IMR-90 (cell line): ENCODE results near the gene APOBEC3H. TPM values are rescaled to one million over a fixed set of nuclear protein-coding genes. Genes with fewer than 3 reads are reported as not detected.

Source experiments
- ATAC-seq: fragments of 200-7000 bp; cut with Tn5 transposase; 2 replicates; pipeline ENCODE4 v1.9.1; 2020; ENCODE audit warnings: low read depth, mild to moderate bottlenecking, moderate library complexity
- BruUV-seq: library from RNA; stranded (reverse); fragments of 400-500 nt; replicated peaks from 2 replicates; lab custom pipeline; 2021; lab: Mats Ljungman, UMichigan
- CTCF ChIA-PET: fragments of 300-600 bp; formaldehyde crosslinking; extraction: SDS; loops from one replicate; lab custom pipeline; 2021; ENCODE audit warnings: antibody characterized with exemption; lab: Yijun Ruan, JAX
- POLR2A ChIA-PET: fragments of 300-600 bp; sonication (Branson Sonifier 250); formaldehyde crosslinking; loops from one replicate; lab custom pipeline; 2022; ENCODE audit warnings: antibody characterized with exemption; ENCODE audit not compliant: unreplicated experiment; lab: Charles Lee
- DNase-seq: peaks from one replicate; pipeline ENCODE4 v3.0.0; 2013
- H2AFZ ChIP-seq: replicated peaks from 2 replicates; pipeline ENCODE3; 2013; ENCODE audit warnings: low read length, mild to moderate bottlenecking; ENCODE audit not compliant: poor library complexity
- H2AK5ac ChIP-seq: 2 replicates; pipeline ENCODE4 v1.6.1; 2013; ENCODE audit warnings: low read depth, low read length, inconsistent platforms
- H2AK9ac ChIP-seq: replicated peaks from 2 replicates; pipeline ENCODE3; 2013; ENCODE audit warnings: mild to moderate bottlenecking, low read depth, low read length, moderate library complexity; ENCODE audit not compliant: poor library complexity
- H2BK120ac ChIP-seq: 2 replicates; pipeline ENCODE4 v1.6.1; 2013; ENCODE audit warnings: low read depth, low read length, inconsistent platforms
- H2BK15ac ChIP-seq: 3 replicates; pipeline ENCODE4 v1.6.1; 2013; ENCODE audit warnings: low read depth, low read length, inconsistent platforms
- H2BK20ac ChIP-seq: 2 replicates; pipeline ENCODE4 v1.6.1; 2013; ENCODE audit warnings: low read depth, mild to moderate bottlenecking, inconsistent platforms, low read length, moderate library complexity
- H2BK5ac ChIP-seq: 2 replicates; pipeline ENCODE4 v1.6.1; 2013; ENCODE audit warnings: mild to moderate bottlenecking, low read depth, low read length, inconsistent platforms; ENCODE audit not compliant: poor library complexity, severe bottlenecking
- H3K14ac ChIP-seq: replicated peaks from 2 replicates; pipeline ENCODE4 v1.6.1; 2013; ENCODE audit warnings: low read depth, low read length, inconsistent platforms
- H3K18ac ChIP-seq: 2 replicates; pipeline ENCODE4 v1.6.1; 2013; ENCODE audit warnings: low read depth, low read length, control low read depth
- H3K23ac ChIP-seq: 2 replicates; pipeline ENCODE4 v1.6.1; 2013; ENCODE audit warnings: low read depth, low read length, inconsistent platforms
- H3K27ac ChIP-seq: 2 replicates; pipeline ENCODE4 v1.5.1; 2013; ENCODE audit warnings: mild to moderate bottlenecking, control low read depth, low read length; ENCODE audit not compliant: insufficient read depth
- H3K27me3 ChIP-seq: 2 replicates; pipeline ENCODE4 v1.6.1; 2013; ENCODE audit warnings: low read length; ENCODE audit not compliant: control insufficient read depth, insufficient read depth
- H3K36me3 ChIP-seq: 2 replicates; pipeline ENCODE4 v1.6.1; 2013; ENCODE audit warnings: low read length, mixed read lengths; ENCODE audit not compliant: control insufficient read depth, insufficient read depth
- H3K4ac ChIP-seq: 2 replicates; pipeline ENCODE4 v1.6.1; 2013; ENCODE audit warnings: low read depth, low read length, inconsistent platforms
- H3K4me1 ChIP-seq: 2 replicates; pipeline ENCODE4 v1.6.1; 2013; ENCODE audit warnings: low read length, mixed read lengths; ENCODE audit not compliant: control insufficient read depth, insufficient read depth
- H3K4me2 ChIP-seq: 2 replicates; pipeline ENCODE4 v1.6.1; 2013; ENCODE audit warnings: low read depth, mild to moderate bottlenecking, control low read depth, low read length, moderate library complexity
- H3K4me3 ChIP-seq: 2 replicates; pipeline ENCODE4 v1.5.1; 2013; ENCODE audit warnings: low read depth, mild to moderate bottlenecking, control low read depth, low read length, moderate library complexity; ENCODE audit not compliant: insufficient read depth
- H3K56ac ChIP-seq: 2 replicates; pipeline ENCODE4 v1.6.1; 2013; ENCODE audit warnings: low read length, inconsistent platforms; ENCODE audit not compliant: insufficient read depth; ENCODE audit errors: extremely low read depth
- H3K79me1 ChIP-seq, 2 experiments: 2 replicates each; pipeline ENCODE4 v1.6.1; 2013; ENCODE audit warnings: low read length in 2 of 2, inconsistent platforms in 1 of 2, low read depth in 1 of 2
- H3K9ac ChIP-seq: 2 replicates; pipeline ENCODE4 v1.6.1; 2013; ENCODE audit warnings: low read depth, low read length, control low read depth
- H3K9me1 ChIP-seq: 2 replicates; pipeline ENCODE4 v1.6.1; 2013; ENCODE audit warnings: low read length, inconsistent platforms; ENCODE audit not compliant: insufficient read depth
- H3K9me3 ChIP-seq: 2 replicates; pipeline ENCODE4 v1.6.1; 2013; ENCODE audit warnings: low read length; ENCODE audit not compliant: control insufficient read depth, insufficient read depth
- H4K20me1 ChIP-seq: 2 replicates; pipeline ENCODE4 v1.6.1; 2013; ENCODE audit warnings: low read length, inconsistent platforms; ENCODE audit not compliant: insufficient read depth
- H4K5ac ChIP-seq: 2 replicates; pipeline ENCODE4 v1.6.1; 2013; ENCODE audit warnings: mild to moderate bottlenecking, low read depth, low read length, control low read depth
- H4K8ac ChIP-seq, 2 experiments: 2 replicates each; pipeline ENCODE4 v1.6.1; 2013; ENCODE audit warnings: low read depth in 2 of 2, low read length in 2 of 2, control low read depth in 1 of 2, inconsistent platforms in 1 of 2
- H4K91ac ChIP-seq: 2 replicates; pipeline ENCODE4 v1.6.1; 2013; ENCODE audit warnings: low read depth, low read length, inconsistent platforms; ENCODE audit not compliant: insufficient read depth
- BHLHE40 ChIP-seq: fragments of 150-350 bp; IDR thresholded peaks from 2 replicates; pipeline ENCODE4 v1.6.1; 2016; ENCODE audit warnings: mild to moderate bottlenecking, low read depth, low read length
- CEBPB ChIP-seq: IDR thresholded peaks from 2 replicates; pipeline ENCODE4 v1.6.1; 2012; ENCODE audit warnings: low read depth, low read length, improper control_type of control experiment
- CHD1 ChIP-seq: IDR thresholded peaks from 2 replicates; pipeline ENCODE4 v1.6.1; 2012; ENCODE audit warnings: low read depth, low read length, improper control_type of control experiment
- ELK1 ChIP-seq: fragments of 150-350 bp; IDR thresholded peaks from 2 replicates; pipeline ENCODE4 v1.6.1; 2016; ENCODE audit warnings: low read depth, mild to moderate bottlenecking, low read length, moderate library complexity, borderline replicate concordance
- FOS ChIP-seq: fragments of 150-350 bp; IDR thresholded peaks from 2 replicates; pipeline ENCODE4 v1.6.1; 2016; ENCODE audit warnings: low read depth, low read length
- MAFK ChIP-seq: IDR thresholded peaks from 2 replicates; pipeline ENCODE4 v1.6.1; 2012; ENCODE audit warnings: low read depth, low read length, improper control_type of control experiment
- MAZ ChIP-seq: IDR thresholded peaks from 2 replicates; pipeline ENCODE4 v1.6.1; 2012; ENCODE audit warnings: low read depth, mild to moderate bottlenecking, low read length, improper control_type of control experiment, moderate library complexity, borderline replicate concordance
- MXI1 ChIP-seq: IDR thresholded peaks from 2 replicates; pipeline ENCODE4 v1.6.1; 2012; ENCODE audit warnings: low read depth, mild to moderate bottlenecking, low read length, moderate library complexity, borderline replicate concordance
- NFE2L2 ChIP-seq: fragments of 150-350 bp; IDR thresholded peaks from 2 replicates; pipeline ENCODE4 v1.6.1; 2016; ENCODE audit warnings: low read depth, mild to moderate bottlenecking, low read length
- POLR2A ChIP-seq: IDR thresholded peaks from 2 replicates; pipeline ENCODE4 v1.6.1; 2012; ENCODE audit warnings: mild to moderate bottlenecking, low read depth, low read length
- RAD21 ChIP-seq: IDR thresholded peaks from 2 replicates; pipeline ENCODE4 v1.6.1; 2012; ENCODE audit warnings: low read length, improper control_type of control experiment
- RCOR1 ChIP-seq: IDR thresholded peaks from 2 replicates; pipeline ENCODE4 v1.6.1; 2012; ENCODE audit warnings: mild to moderate bottlenecking, low read length, improper control_type of control experiment; ENCODE audit not compliant: insufficient replicate concordance
- RFX5 ChIP-seq: IDR thresholded peaks from 2 replicates; pipeline ENCODE4 v1.8.0; 2012; ENCODE audit warnings: low read depth, mild to moderate bottlenecking, low read length, moderate library complexity
- SMC3 ChIP-seq: fragments of 150-350 bp; IDR thresholded peaks from 2 replicates; pipeline ENCODE4 v1.6.1; 2016; ENCODE audit warnings: low read depth, mild to moderate bottlenecking, antibody characterized with exemption, low read length, moderate library complexity
- WGBS, 2 experiments: methylation state at CpG; one replicate each; pipeline versions ENCODE4 v1.1.5 to v1.1.7; 2013; ENCODE audit warnings: missing lambda C conversion rate in 2 of 2; ENCODE audit not compliant: insufficient read length in 1 of 2; ENCODE audit errors: extremely low coverage in 2 of 2; 5-methylcytosine and 5-hydroxymethylcytosine counted together
- dilution Hi-C: fragments of 300-500 bp; cut with HindIII; formaldehyde crosslinking; loops from one replicate; pipeline ENCODE4 v1.14.3; 2018; ENCODE audit warnings: low sequenced_read_pairs; ENCODE audit not compliant: unreplicated experiment
- in situ Hi-C: fragments of 300-500 bp; cut with MboI; formaldehyde crosslinking; loops from 3 replicates; pipeline ENCODE4 v1.14.3; 2019; ENCODE audit warnings: low sequenced_read_pairs, inconsistent platforms, mixed read lengths
- intact Hi-C: fragments of 100-400 bp; cut with micrococcal nuclease; formaldehyde crosslinking; loops from 2 replicates; pipeline ENCODE4 v1.10.0; 2022
- polyA plus RNA-seq, 3 experiments: library from polyadenylated mRNA; depleted of rRNA; stranded (reverse); fragments of >200 nt; gene quantifications; 2 replicates each; pipeline ENCODE4 v1.2.3, GENCODE V29; 2012; ENCODE audit warnings: low replicate concordance in 1 of 3
- total RNA-seq: library from RNA; depleted of rRNA; stranded (reverse); fragments of >200 nt; gene quantifications from 2 replicates; pipeline ENCODE4 v1.2.3, GENCODE V29; 2012
- TF ChIP-seq, protein P1 (sequence below): conservative IDR thresholded peaks from 2 replicates; pipeline ENCODE4 v1.5.1; 2012; ENCODE audit warnings: mild to moderate bottlenecking, low read depth, low read length, improper control_type of control experiment
- TF ChIP-seq, protein P2 (sequence below): fragments of 150-350 bp; IDR thresholded peaks from 2 replicates; pipeline ENCODE4 v1.6.1; 2017; ENCODE audit warnings: mild to moderate bottlenecking, antibody characterized with exemption, low read length, low read depth

APOBEC3H gene
- total and polyA plus RNA-seq, 2 of the 4 experiments (the other 2 are of a cell fraction) = 0.18 TPM; not detected in 1

DNA sequence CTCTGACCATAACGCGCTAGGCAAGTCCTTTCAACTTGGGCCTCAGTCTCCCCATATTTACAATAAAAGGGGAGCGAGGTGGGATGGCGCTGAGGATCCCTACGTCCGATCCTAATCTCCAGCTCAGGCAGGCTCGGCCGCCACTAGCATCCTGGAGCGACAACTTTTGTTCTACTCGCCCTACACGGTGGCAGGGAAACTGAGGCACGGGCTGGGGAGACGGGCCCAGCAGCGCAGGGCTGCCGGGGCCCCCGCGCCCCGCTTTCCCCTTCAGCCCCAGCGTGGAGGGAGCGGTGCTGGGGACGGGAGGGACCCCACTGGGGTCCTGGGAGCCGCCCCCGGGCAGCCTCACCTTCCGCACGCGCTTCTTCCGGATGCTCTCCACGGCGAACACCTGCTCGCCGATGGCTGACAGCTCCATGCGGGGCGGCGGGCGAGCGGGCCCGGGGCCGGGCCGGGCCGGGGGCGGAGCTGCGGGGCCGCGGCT is 55.0 kb downstream of the APOBEC3H start:
- Histone ChIP-seq H3K4me3 (peak overlapping the region; percentile 44), H3K56ac (no peak overlapping the region), H3K9me3 (no peaks in the 10 kb centered on the region), H4K20me1 (no peaks in the 10 kb centered on the region), H3K4ac (peak overlapping the region; percentile 18; the same call in 1 of the 2 replicates), H2AK5ac (peak overlapping the region; percentile 27; the same call in 1 of the 2 replicates), H3K9ac (peak overlapping the region; percentile 72), H3K18ac (no peak overlapping the region), H4K5ac (peak overlapping the region; percentile 52; the same call in 1 of the 2 replicates), H3K9me1 (no peaks in the 10 kb centered on the region), H3K27ac (peak overlapping the region; percentile 18; the same call in 1 of the 2 replicates), H2BK20ac (no peak overlapping the region), H3K4me2 (peak overlapping the region; percentile 90), H4K8ac (peak overlapping the region; percentile 36 to 82; a peak in 3 of 4 replicates), H3K23ac (no peak overlapping the region), H4K91ac (no peak overlapping the region), H3K4me1 (0 out of 2 replicates have a peak, but pooled peaks cover 2% of the 10 kb centered on the region), H2AFZ (peak overlapping the region; percentile 91), H3K36me3 (0 out of 2 replicates have a peak, but pooled peaks cover 2% of the 10 kb centered on the region), H3K79me1 (peaks cover 2 to 3% of the 10 kb centered on the region in 2 experiments; a peak in 2 of 4 replicates), H3K14ac (no peak overlapping the region), H2AK9ac (peak overlapping the region; percentile 60), H2BK5ac (no peak overlapping the region), H2BK15ac (no peak overlapping the region), H3K27me3 (peaks cover 29% of the 10 kb centered on the region), H2BK120ac (no peak overlapping the region)
- TF ChIP-seq SMC3 (no peak), MXI1 (no peak), CEBPB (no peak), FOS (no peak), CHD1 (no peak), RCOR1 (no peak), MAFK (no peak), MAZ (no peak), BHLHE40 (no peak), RFX5 (no peak), ELK1 (no peak), NFE2L2 (no peak), RAD21 (no peak), POLR2A (no peak)
- TF ChIP-seq, protein P1, sequence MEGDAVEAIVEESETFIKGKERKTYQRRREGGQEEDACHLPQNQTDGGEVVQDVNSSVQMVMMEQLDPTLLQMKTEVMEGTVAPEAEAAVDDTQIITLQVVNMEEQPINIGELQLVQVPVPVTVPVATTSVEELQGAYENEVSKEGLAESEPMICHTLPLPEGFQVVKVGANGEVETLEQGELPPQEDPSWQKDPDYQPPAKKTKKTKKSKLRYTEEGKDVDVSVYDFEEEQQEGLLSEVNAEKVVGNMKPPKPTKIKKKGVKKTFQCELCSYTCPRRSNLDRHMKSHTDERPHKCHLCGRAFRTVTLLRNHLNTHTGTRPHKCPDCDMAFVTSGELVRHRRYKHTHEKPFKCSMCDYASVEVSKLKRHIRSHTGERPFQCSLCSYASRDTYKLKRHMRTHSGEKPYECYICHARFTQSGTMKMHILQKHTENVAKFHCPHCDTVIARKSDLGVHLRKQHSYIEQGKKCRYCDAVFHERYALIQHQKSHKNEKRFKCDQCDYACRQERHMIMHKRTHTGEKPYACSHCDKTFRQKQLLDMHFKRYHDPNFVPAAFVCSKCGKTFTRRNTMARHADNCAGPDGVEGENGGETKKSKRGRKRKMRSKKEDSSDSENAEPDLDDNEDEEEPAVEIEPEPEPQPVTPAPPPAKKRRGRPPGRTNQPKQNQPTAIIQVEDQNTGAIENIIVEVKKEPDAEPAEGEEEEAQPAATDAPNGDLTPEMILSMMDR = no peak
- TF ChIP-seq, protein P2, sequence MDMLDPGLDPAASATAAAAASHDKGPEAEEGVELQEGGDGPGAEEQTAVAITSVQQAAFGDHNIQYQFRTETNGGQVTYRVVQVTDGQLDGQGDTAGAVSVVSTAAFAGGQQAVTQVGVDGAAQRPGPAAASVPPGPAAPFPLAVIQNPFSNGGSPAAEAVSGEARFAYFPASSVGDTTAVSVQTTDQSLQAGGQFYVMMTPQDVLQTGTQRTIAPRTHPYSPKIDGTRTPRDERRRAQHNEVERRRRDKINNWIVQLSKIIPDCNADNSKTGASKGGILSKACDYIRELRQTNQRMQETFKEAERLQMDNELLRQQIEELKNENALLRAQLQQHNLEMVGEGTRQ = no peak
- in situ Hi-C loops = loop anchor here (25.0 kb wide), 1 partner anchor 885 kb away; no protein-coding TSS in a partner anchor
- dilution Hi-C loops = no loop called here
- WGBS, 2 experiments = 9% methylated on average over 33 of the region's 44 CpGs; no CpG with 5 or more reads in 1 of the 2 experiments
- POLR2A ChIA-PET = no interaction called here
- CTCF ChIA-PET = no interaction called here
- BruUV-seq = no TSS peak
- DNase-seq (no peak), ATAC-seq (no peak)
- intact Hi-C loops = no loop called here
